Forelimb muscle (tissue), 1 donor: ENCODE results near the gene ZNF549. TPM values are rescaled to one million over a fixed set of nuclear protein-coding genes. Genes with fewer than 3 reads are reported as not detected.

Experiments used
- DNase-seq: peaks from one replicate; pipeline ENCODE4 v3.0.0-alpha.2; 2013; ENCODE audit warnings: low read depth
- polyA plus RNA-seq: library from polyadenylated mRNA; unstranded; fragments of 120-200 nt; gene quantifications from one replicate; pipeline ENCODE4 v1.2.1, GENCODE V29; 2013; ENCODE audit not compliant: insufficient read length

The ZNF549 gene
- polyA plus RNA-seq, 1 donor = 7.5 TPM

GRCh38 chr19:57566396-57567265 lies 39.5 kb downstream of the ZNF549 start:
- DNase-seq = no peak

- DNase-seq = no peak
These were observed 43.6 kb downstream of the ZNF549 start for GRCh38 chr19:57570707-57571106.

- DNase-seq = no peak
These were observed 45.3 kb downstream of the ZNF549 start for GRCh38 chr19:57572415-57572947.

GRCh38 chr19:57576661-57577060 lies 49.5 kb downstream of the ZNF549 start:
- DNase-seq = no peak

GRCh38 chr19:57578487-57579205 lies 51.5 kb downstream of the ZNF549 start, which contains the start of gene ZNF416:
Gene ZNF416, minus strand, starts transcription at chr19:57578911. Its CDS starts 207 bp downstream, at chr19:57578704.
- DNase-seq = peak; percentile 99

GRCh38 chr19:57583104-57583520 lies 56.0 kb downstream of the ZNF549 start:
- no peak for DNase-seq

GRCh38 chr19:57583521-57584416 lies 56.6 kb downstream of the ZNF549 start, which contains the start of gene ZIK1:
Gene ZIK1, plus strand, starts transcription at chr19:57584145. Its CDS starts 212 bp downstream, at chr19:57584357.
- peak; percentile 88 for DNase-seq

GRCh38 chr19:57587529-57587928 lies 60.4 kb downstream of the ZNF549 start:
- no peak for DNase-seq

- DNase-seq = no peak
These were observed 72.2 kb downstream of the ZNF549 start for GRCh38 chr19:57599377-57599760.

- peak; percentile 93 for DNase-seq
These were observed 72.7 kb downstream of the ZNF549 start, which contains the start of gene ZNF530 for GRCh38 chr19:57599761-57600383. Gene ZNF530, plus strand, starts transcription at chr19:57599885. Its CDS starts 4,461 bp downstream, at chr19:57604346.

GRCh38 chr19:57606931-57607330 lies 79.8 kb downstream of the ZNF549 start:
- DNase-seq = no peak

Other genes starting within 250 kb of the ZNF549 start
- 3.9 TPM for gene ZNF460, start 246.9 kb upstream of the ZNF549 start, polyA plus RNA-seq
- 5.5 TPM for gene ZNF543, start 206.9 kb upstream of the ZNF549 start, polyA plus RNA-seq
- gene ZNF304, start 176.1 kb upstream of the ZNF549 start, polyA plus RNA-seq = 8.9 TPM
- 15.2 TPM for gene TRAPPC2B, start 163.8 kb upstream of the ZNF549 start, polyA plus RNA-seq
- 4.2 TPM for gene ZNF547, start 163.8 kb upstream of the ZNF549 start, polyA plus RNA-seq
- gene ZNF548, start 137.5 kb upstream of the ZNF549 start, polyA plus RNA-seq = 20.9 TPM
- gene ZNF17, start 116.2 kb upstream of the ZNF549 start, polyA plus RNA-seq = 7.9 TPM
- gene ZNF749, start 92.0 kb upstream of the ZNF549 start, polyA plus RNA-seq = 6.6 TPM
- 2.0 TPM for gene VN1R1, start 70.2 kb upstream of the ZNF549 start, polyA plus RNA-seq
- gene ZNF772, start 49.8 kb upstream of the ZNF549 start, polyA plus RNA-seq = 9.3 TPM
- gene ZNF419, start 39.6 kb upstream of the ZNF549 start, polyA plus RNA-seq = 10.6 TPM
- 7.8 TPM for gene ZNF773, start 27.4 kb upstream of the ZNF549 start, polyA plus RNA-seq
- 10.6 TPM for gene ZNF550, start 32.5 kb downstream of the ZNF549 start, polyA plus RNA-seq
- gene ZNF416, start 51.6 kb downstream of the ZNF549 start, polyA plus RNA-seq = 4.9 TPM
- gene ZIK1, start 56.8 kb downstream of the ZNF549 start, polyA plus RNA-seq = 4.8 TPM
- gene ZNF530, start 72.5 kb downstream of the ZNF549 start, polyA plus RNA-seq = 3.6 TPM
- 13.2 TPM for gene ZNF134, start 86.9 kb downstream of the ZNF549 start, polyA plus RNA-seq
- gene ZNF211, start 105.8 kb downstream of the ZNF549 start, polyA plus RNA-seq = 17.3 TPM
- gene ZSCAN4, start 141.6 kb downstream of the ZNF549 start, polyA plus RNA-seq = not detected
- gene ZNF551, start 154.6 kb downstream of the ZNF549 start, polyA plus RNA-seq = 5.6 TPM
- gene ZNF154, start 181.8 kb downstream of the ZNF549 start, polyA plus RNA-seq = 13.1 TPM
- gene ZNF671, start 200.3 kb downstream of the ZNF549 start, polyA plus RNA-seq = 8.2 TPM
- gene ZNF776, start 219.5 kb downstream of the ZNF549 start, polyA plus RNA-seq = 15.4 TPM
- 13.6 TPM for gene ZNF586, start 242.3 kb downstream of the ZNF549 start, polyA plus RNA-seq